CD4-positive, alpha-beta T cell (primary cell): ENCODE measurements around the gene BAIAP2. TPM values are rescaled to one million over a fixed set of nuclear protein-coding genes. Genes with fewer than 3 reads are reported as not detected.

Source experiments
- ATAC-seq: fragments of 200-7000 bp; cut with Tn5 transposase; one replicate; pipeline ENCODE4 v1.10.0; 2022; ENCODE audit warnings: mild to moderate bottlenecking; ENCODE audit not compliant: poor library complexity
- CTCF ChIA-PET: fragments of 350-600 bp; sonication (Branson Sonifier 250); formaldehyde crosslinking; loops from one replicate; lab custom pipeline; 2021; ENCODE audit warnings: antibody characterized with exemption, inconsistent platforms; lab: Charles Lee
- POLR2A ChIA-PET: fragments of 350-600 bp; sonication (Branson Sonifier 250); formaldehyde crosslinking; loops from one replicate; lab custom pipeline; 2021; ENCODE audit warnings: antibody characterized with exemption, inconsistent platforms; lab: Charles Lee
- DNase-seq, 14 experiments: peaks; one replicate each; pipeline ENCODE4 v3.0.0-alpha.2; 2013 to 2020; ENCODE audit warnings: mixed read lengths in 2 of 14
- H3K27ac ChIP-seq, 2 donors: one replicate each; pipeline versions ENCODE4 v1.5.1 to v1.7.0; 2013; ENCODE audit warnings: low read length in 2 of 2, low read depth in 1 of 2, mild to moderate bottlenecking in 1 of 2
- H3K27me3 ChIP-seq, 2 experiments: 1 replicate in 1 of 2; 2 replicates in 1 of 2; pipeline versions ENCODE4 v1.6.1 to v1.7.0; 2013; ENCODE audit warnings: low read length in 2 of 2, control low read depth in 1 of 2, mild to moderate bottlenecking in 1 of 2, moderate library complexity in 1 of 2; ENCODE audit not compliant: insufficient read depth in 2 of 2, control insufficient read depth in 1 of 2
- H3K36me3 ChIP-seq: one replicate; pipeline ENCODE4 v1.6.1; 2013; ENCODE audit warnings: low read length, control low read depth; ENCODE audit not compliant: insufficient read depth
- H3K4me1 ChIP-seq: one replicate; pipeline ENCODE4 v1.6.1; 2013; ENCODE audit warnings: low read length, control low read depth; ENCODE audit not compliant: insufficient read depth
- H3K4me3 ChIP-seq: one replicate; pipeline ENCODE4 v1.5.1; 2013; ENCODE audit warnings: mild to moderate bottlenecking, low read length, moderate library complexity
- H3K9me3 ChIP-seq, 2 experiments: 1 replicate in 1 of 2; 2 replicates in 1 of 2; pipeline versions ENCODE4 v1.6.1 to v1.7.0; 2013; ENCODE audit warnings: low read length in 2 of 2, mild to moderate bottlenecking in 2 of 2, control low read depth in 1 of 2, moderate library complexity in 1 of 2; ENCODE audit not compliant: control insufficient read depth in 1 of 2, insufficient read depth in 1 of 2
- H3K27ac Mint-ChIP-seq: one replicate; pipeline ENCODE4 v1.8.0; 2020; ENCODE audit warnings: mixed read lengths
- H3K27me3 Mint-ChIP-seq: one replicate; pipeline ENCODE4 v1.8.0; 2021; ENCODE audit warnings: mixed read lengths
- H3K36me3 Mint-ChIP-seq: one replicate; pipeline ENCODE4 v1.8.0; 2021; ENCODE audit warnings: low read depth, mixed read lengths
- H3K4me1 Mint-ChIP-seq: one replicate; pipeline ENCODE4 v1.8.0; 2021; ENCODE audit warnings: low read depth, mixed read lengths
- H3K4me3 Mint-ChIP-seq: one replicate; pipeline ENCODE4 v1.8.0; 2020; ENCODE audit warnings: mild to moderate bottlenecking, mixed read lengths
- H3K9me3 Mint-ChIP-seq: one replicate; pipeline ENCODE4 v1.8.0; 2020; ENCODE audit warnings: mixed read lengths
- intact Hi-C, 2 experiments: fragments of 100-400 bp; cut with DNase I in 1 of 2; cut with micrococcal nuclease in 1 of 2; formaldehyde crosslinking; loops; one replicate each; pipeline versions ENCODE4 v1.15.1 to v1.9.0; 2023 to 2025; cut with DNase I, micrococcal nuclease
- total RNA-seq, 174 experiments: library from RNA in 2 of 174; stranded (reverse) in 2 of 174; gene quantifications; one replicate each; pipeline ENCODE4 v1.2.3 and lab custom pipeline; 2021 to 2026
- TF ChIP-seq, protein P1 (sequence below): fragments of 200-600 bp; IDR thresholded peaks from one replicate; pipeline ENCODE4 v1.8.0; 2022; ENCODE audit warnings: antibody characterized with exemption, mild to moderate bottlenecking

The BAIAP2 gene
- total RNA-seq, 2 experiments from 2014 or later: 4.2 to 4.9 TPM

DNA sequence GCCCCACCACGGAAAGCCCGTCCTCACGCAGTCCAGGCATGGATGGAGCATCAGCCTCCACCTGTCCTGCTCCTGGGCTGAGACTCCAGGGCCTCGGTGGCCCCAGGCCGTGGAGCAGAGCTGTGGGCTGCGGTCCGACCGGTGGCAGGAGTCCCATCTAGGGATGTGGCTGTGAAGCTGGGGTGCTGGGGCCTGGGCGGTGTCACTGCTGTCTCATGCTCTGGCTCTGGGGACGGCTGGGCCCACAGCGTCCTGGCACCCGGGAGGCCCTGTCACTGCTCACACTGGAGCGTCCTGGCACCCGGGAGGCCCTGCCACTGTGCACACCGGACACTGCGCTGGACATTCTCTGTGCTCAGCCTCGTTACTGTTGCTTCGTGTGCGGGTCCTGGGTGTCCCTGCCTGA is 8.4 kb downstream of the BAIAP2 start:
- no peak overlapping the region for H3K4me3 Mint-ChIP-seq
- H3K9me3 ChIP-seq: no peaks in the 10 kb centered on the region
- H3K36me3 Mint-ChIP-seq: no peaks in the 10 kb centered on the region
- ChIA-PET CTCF (no interaction called here), POLR2A (no interaction called here)
- intact Hi-C loops: no loop called here
- no peaks in the 10 kb centered on the region for H3K27me3 Mint-ChIP-seq
- H3K4me3 ChIP-seq: no peak overlapping the region
- no peak overlapping the region for H3K27ac Mint-ChIP-seq
- no peak for ATAC-seq
- H3K4me1 Mint-ChIP-seq: no peaks in the 10 kb centered on the region
- no peaks in the 10 kb centered on the region for H3K36me3 ChIP-seq
- no peaks in the 10 kb centered on the region for H3K4me1 ChIP-seq
- H3K27ac ChIP-seq: no peak overlapping the region
- H3K9me3 Mint-ChIP-seq: no peaks in the 10 kb centered on the region
- DNase-seq: no peak
- TF ChIP-seq, protein P1, sequence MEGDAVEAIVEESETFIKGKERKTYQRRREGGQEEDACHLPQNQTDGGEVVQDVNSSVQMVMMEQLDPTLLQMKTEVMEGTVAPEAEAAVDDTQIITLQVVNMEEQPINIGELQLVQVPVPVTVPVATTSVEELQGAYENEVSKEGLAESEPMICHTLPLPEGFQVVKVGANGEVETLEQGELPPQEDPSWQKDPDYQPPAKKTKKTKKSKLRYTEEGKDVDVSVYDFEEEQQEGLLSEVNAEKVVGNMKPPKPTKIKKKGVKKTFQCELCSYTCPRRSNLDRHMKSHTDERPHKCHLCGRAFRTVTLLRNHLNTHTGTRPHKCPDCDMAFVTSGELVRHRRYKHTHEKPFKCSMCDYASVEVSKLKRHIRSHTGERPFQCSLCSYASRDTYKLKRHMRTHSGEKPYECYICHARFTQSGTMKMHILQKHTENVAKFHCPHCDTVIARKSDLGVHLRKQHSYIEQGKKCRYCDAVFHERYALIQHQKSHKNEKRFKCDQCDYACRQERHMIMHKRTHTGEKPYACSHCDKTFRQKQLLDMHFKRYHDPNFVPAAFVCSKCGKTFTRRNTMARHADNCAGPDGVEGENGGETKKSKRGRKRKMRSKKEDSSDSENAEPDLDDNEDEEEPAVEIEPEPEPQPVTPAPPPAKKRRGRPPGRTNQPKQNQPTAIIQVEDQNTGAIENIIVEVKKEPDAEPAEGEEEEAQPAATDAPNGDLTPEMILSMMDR: no peak
- H3K27me3 ChIP-seq: no peaks in the 10 kb centered on the region

DNA sequence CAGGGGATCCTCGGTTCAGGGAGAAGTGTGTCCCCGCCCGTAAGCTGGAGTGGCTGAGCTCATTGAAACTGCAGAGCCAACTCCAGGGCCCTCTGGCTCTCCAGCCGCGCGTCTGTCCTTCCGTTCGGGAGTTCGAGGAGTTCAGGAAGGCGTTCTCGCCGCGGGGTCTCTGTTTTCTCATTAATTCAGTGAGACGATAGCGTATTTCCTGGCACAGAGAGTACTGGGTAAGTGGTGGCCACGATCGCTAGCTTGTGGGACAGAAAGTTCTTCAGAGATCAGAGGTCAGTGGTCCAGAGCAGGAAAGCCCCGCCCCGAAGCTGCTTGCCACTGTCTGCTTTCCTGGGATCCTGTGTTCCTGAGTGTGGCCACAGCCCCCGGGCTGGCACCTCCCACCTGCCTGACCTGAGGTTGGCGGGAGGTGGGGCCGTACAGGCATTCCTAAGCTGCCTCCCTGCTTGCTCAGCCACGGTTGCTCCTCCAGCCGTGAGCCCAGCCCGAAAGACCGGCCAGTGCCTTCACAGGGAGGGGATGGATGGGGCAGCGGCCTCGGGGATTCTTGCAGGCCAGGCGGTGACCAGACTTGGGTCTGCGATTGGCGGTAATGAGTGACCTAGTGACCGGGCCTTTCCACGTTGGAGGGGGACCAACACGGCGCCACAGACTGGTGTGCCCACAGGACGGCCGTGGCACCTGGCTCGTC is 8.9 kb downstream of the BAIAP2 start:
- Mint-ChIP-seq H3K27me3 (no peaks in the 10 kb centered on the region), H3K4me1 (no peaks in the 10 kb centered on the region), H3K36me3 (no peaks in the 10 kb centered on the region), H3K27ac (no peak overlapping the region), H3K4me3 (no peak overlapping the region), H3K9me3 (no peaks in the 10 kb centered on the region)
- Histone ChIP-seq H3K27me3 (no peaks in the 10 kb centered on the region), H3K36me3 (no peaks in the 10 kb centered on the region), H3K27ac (no peak overlapping the region), H3K4me1 (peaks cover 3% of the 10 kb centered on the region), H3K9me3 (no peaks in the 10 kb centered on the region), H3K4me3 (no peak overlapping the region)
- DNase-seq: no peak
- ChIA-PET CTCF (no interaction called here), POLR2A (no interaction called here)
- intact Hi-C loops: no loop called here
- ATAC-seq: no peak
- TF ChIP-seq, protein P1: no peak

DNA sequence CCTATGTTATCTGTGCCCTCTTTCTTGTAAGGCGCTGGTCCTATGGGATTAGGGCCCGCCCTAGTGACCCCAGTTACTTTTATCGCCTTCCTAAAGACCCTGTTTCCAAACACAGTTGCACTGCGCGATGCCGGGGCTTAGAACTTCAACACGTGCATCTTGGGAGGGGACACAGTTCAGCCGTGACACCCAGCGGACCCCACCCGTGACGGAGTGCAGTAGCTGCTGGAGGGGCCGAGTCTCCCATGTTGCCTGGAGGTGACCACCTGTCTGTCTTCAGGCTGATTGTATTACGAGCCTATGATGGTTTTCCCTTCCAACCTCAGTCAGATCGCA is 9.4 kb downstream of the BAIAP2 start:
- Mint-ChIP-seq H3K27me3 (no peaks in the 10 kb centered on the region), H3K4me1 (peaks cover 5% of the 10 kb centered on the region), H3K4me3 (no peak overlapping the region), H3K27ac (no peak overlapping the region), H3K9me3 (no peaks in the 10 kb centered on the region), H3K36me3 (no peaks in the 10 kb centered on the region)
- ChIA-PET CTCF (no interaction called here), POLR2A (no interaction called here)
- Histone ChIP-seq H3K27me3 (no peaks in the 10 kb centered on the region), H3K4me3 (no peak overlapping the region), H3K4me1 (peaks cover 8% of the 10 kb centered on the region), H3K9me3 (no peaks in the 10 kb centered on the region), H3K27ac (no peak overlapping the region), H3K36me3 (no peaks in the 10 kb centered on the region)
- intact Hi-C loops: no loop called here
- DNase-seq (no peak), ATAC-seq (no peak)
- TF ChIP-seq, protein P1: no peak
